Measurements from ENCODE around the gene AK1. TPM values are rescaled to one million over a fixed set of nuclear protein-coding genes. Genes with fewer than 3 reads are reported as not detected.

The AK1 gene
- 58.5 and 86.3 TPM in 2 replicates for total RNA-seq (2014; rRNA removed; shearing (Covaris generic))

GRCh38 chr9:127877566-127877998 is at the start of gene AK1:
Gene AK1, minus strand, starts transcription at chr9:127877675. Its CDS starts 3,058 bp downstream, at chr9:127874617.
- peak; percentile 69 for DNase-seq (ENCODE audit: low read depth)

- no peak for DNase-seq (ENCODE audit: low read depth)
Measured at GRCh38 chr9:127926906-127927200, 49.4 kb upstream of the AK1 start.

- DNase-seq (ENCODE audit: low read depth), result no peak
Measured at GRCh38 chr9:127925959-127926905, 48.8 kb upstream of the AK1 start.

GRCh38 chr9:127924736-127925444 is 47.4 kb upstream of the AK1 start:
- no peak for DNase-seq (ENCODE audit: low read depth)

- peak; percentile 97 for DNase-seq (ENCODE audit: low read depth)
Measured at GRCh38 chr9:127923771-127924170, 46.3 kb upstream of the AK1 start.

- no peak for DNase-seq (ENCODE audit: low read depth)
Measured at GRCh38 chr9:127923046-127923445, 45.6 kb upstream of the AK1 start.

GRCh38 chr9:127921557-127922120 is 44.2 kb upstream of the AK1 start:
- peak; percentile 49 for DNase-seq (ENCODE audit: low read depth)

GRCh38 chr9:127920794-127921193 is 43.3 kb upstream of the AK1 start:
- DNase-seq (ENCODE audit: low read depth), result no peak

- DNase-seq (ENCODE audit: low read depth), result peak; percentile 100
Measured at GRCh38 chr9:127919253-127919815, 41.9 kb upstream of the AK1 start.

GRCh38 chr9:127918183-127919107 is 41.0 kb upstream of the AK1 start:
- DNase-seq (ENCODE audit: low read depth), result peak; percentile 73

GRCh38 chr9:127917603-127918002 is 40.1 kb upstream of the AK1 start:
- no peak for DNase-seq (ENCODE audit: low read depth)

GRCh38 chr9:127916720-127917581 is 39.5 kb upstream of the AK1 start, which contains the start of gene ST6GALNAC4:
Gene ST6GALNAC4, minus strand, starts transcription at chr9:127917041. Its CDS starts 622 bp downstream, at chr9:127916419.
- peak; percentile 80 for DNase-seq (ENCODE audit: low read depth)

- no peak for DNase-seq (ENCODE audit: low read depth)
Measured at GRCh38 chr9:127915801-127916719, 38.6 kb upstream of the AK1 start.

- no peak for DNase-seq (ENCODE audit: low read depth)
Measured at GRCh38 chr9:127915325-127915752, 37.9 kb upstream of the AK1 start.

- DNase-seq (ENCODE audit: low read depth), result no peak
Measured at GRCh38 chr9:127913682-127914081, 36.2 kb upstream of the AK1 start.

- no peak for DNase-seq (ENCODE audit: low read depth)
Measured at GRCh38 chr9:127912882-127913281, 35.4 kb upstream of the AK1 start.

GRCh38 chr9:127912296-127912695 is 34.8 kb upstream of the AK1 start:
- DNase-seq (ENCODE audit: low read depth), result no peak

GRCh38 chr9:127910613-127911205 is 33.2 kb upstream of the AK1 start:
- DNase-seq (ENCODE audit: low read depth), result peak; percentile 67

Measured in M059J (cell line).